Measurements from ENCODE around the gene PES1.

Gene PES1

DNA sequence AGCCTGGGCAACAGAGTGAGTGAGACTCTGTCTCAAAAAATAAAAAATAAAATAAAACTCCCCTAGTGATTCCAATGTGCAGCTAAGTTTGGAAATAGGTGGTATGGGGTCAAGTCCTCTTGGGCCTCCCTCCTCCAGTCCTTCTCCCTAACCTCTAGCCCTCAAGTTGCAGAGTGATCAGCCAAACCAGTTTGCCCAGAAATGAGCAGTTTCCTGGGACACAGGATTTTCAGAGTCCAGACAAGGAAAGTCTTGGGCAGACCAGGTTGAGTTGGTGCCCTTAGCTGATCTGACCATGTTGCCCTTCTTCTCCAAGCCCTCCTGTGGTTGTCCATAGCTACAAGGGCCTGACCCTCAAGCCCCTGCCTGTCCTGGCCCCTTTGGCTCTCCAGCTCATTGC is 23.2 kb upstream of the PES1 start:
- H3K4me3 ChIP-seq (ENCODE audit: low read depth, low read length): no peak overlapping the region
- DNase-seq (ENCODE audit: low read depth): no peak
- TF ChIP-seq, protein P1, sequence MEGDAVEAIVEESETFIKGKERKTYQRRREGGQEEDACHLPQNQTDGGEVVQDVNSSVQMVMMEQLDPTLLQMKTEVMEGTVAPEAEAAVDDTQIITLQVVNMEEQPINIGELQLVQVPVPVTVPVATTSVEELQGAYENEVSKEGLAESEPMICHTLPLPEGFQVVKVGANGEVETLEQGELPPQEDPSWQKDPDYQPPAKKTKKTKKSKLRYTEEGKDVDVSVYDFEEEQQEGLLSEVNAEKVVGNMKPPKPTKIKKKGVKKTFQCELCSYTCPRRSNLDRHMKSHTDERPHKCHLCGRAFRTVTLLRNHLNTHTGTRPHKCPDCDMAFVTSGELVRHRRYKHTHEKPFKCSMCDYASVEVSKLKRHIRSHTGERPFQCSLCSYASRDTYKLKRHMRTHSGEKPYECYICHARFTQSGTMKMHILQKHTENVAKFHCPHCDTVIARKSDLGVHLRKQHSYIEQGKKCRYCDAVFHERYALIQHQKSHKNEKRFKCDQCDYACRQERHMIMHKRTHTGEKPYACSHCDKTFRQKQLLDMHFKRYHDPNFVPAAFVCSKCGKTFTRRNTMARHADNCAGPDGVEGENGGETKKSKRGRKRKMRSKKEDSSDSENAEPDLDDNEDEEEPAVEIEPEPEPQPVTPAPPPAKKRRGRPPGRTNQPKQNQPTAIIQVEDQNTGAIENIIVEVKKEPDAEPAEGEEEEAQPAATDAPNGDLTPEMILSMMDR (conservative IDR thresholded peaks at IDR 0.05; ENCODE audit: low read depth, low read length): no peak

DNA sequence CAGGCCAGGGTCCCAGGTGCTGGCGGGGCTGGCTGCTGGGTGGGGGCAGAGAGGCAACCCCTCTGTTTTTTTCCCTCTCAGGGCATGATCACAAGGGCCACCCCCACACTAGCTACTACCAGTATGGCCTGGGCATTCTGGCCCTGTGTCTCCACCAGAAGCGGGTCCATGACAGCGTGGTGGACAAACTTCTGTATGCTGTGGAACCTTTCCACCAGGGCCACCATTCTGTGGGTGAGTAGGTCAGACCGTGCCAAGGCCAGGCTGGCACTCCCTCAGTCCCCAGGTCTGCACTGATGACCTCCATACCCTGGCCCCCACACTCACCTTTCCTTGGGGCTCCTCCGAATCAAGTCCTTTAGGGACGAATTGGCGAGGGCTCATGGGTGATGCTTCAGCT is 22.6 kb upstream of the PES1 start:
- TF ChIP-seq, protein P1 (conservative IDR thresholded peaks at IDR 0.05; ENCODE audit: low read depth, low read length): no peak
- DNase-seq (ENCODE audit: low read depth): no peak
- H3K4me3 ChIP-seq (ENCODE audit: low read depth, low read length): no peak overlapping the region

DNA sequence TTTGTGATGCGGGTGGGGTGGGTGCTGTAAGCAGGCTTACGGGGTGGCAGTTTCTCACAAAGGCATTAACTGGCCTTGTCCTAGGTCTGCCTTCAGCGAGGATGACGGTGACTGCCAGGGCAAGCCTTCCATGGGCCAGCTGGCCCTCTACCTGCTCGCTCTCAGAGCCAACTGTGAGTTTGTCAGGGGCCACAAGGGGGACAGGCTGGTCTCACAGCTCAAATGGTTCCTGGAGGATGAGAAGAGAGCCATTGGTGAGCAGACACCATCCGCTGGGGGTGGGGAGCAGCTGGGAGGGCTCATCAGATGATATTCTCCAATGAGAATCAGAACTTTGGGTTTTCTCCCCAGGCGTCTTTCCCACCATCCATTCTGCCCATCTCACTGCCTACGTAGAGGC is 21.1 kb upstream of the PES1 start:
- no peak for DNase-seq (ENCODE audit: low read depth)
- TF ChIP-seq, protein P1 (conservative IDR thresholded peaks at IDR 0.05; ENCODE audit: low read depth, low read length): no peak
- no peak overlapping the region for H3K4me3 ChIP-seq (ENCODE audit: low read depth, low read length)

DNA sequence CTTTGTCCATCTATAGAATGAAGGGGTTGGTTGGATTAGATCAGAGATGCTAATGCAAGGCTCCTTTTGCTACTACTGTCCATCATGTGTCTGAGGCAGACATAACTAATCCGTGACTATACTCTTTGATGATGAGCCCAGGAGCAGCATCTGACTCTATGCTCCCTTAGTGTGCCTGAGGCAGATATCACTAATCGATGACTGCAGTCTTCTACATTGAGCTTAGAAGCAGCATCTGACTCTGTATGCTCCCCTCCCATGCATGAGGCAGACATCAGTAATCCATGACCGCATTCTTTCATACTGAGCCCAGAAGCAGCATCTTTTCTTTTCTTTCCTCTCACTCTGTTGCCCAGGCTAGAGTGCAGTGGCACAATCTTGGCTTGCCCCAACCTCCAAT is 19.5 kb upstream of the PES1 start:
- TF ChIP-seq, protein P1 (conservative IDR thresholded peaks at IDR 0.05; ENCODE audit: low read depth, low read length): no peak
- no peak overlapping the region for H3K4me3 ChIP-seq (ENCODE audit: low read depth, low read length)
- no peak for DNase-seq (ENCODE audit: low read depth)

DNA sequence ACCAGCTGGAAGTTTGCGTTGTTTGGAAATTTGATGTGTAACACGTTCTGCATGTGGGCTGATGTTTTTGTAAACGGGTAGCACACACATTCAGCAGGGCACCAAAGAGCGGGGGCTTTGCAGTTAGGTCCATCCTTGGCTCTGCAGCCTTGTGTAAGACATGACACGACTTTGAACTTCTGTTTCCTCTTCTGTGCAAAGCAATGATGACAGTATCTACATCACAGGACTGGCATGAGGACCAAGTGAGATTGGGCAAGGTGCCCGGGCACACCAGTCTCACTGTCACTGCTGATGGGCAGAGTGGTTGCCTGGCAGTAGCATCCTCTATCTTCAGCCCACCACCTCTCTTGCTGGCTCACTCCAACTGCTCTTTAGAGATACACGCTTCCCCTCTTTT is 18.6 kb upstream of the PES1 start:
- no peak overlapping the region for H3K4me3 ChIP-seq (ENCODE audit: low read depth, low read length)
- no peak for DNase-seq (ENCODE audit: low read depth)
- TF ChIP-seq, protein P1 (conservative IDR thresholded peaks at IDR 0.05; ENCODE audit: low read depth, low read length): no peak

DNA sequence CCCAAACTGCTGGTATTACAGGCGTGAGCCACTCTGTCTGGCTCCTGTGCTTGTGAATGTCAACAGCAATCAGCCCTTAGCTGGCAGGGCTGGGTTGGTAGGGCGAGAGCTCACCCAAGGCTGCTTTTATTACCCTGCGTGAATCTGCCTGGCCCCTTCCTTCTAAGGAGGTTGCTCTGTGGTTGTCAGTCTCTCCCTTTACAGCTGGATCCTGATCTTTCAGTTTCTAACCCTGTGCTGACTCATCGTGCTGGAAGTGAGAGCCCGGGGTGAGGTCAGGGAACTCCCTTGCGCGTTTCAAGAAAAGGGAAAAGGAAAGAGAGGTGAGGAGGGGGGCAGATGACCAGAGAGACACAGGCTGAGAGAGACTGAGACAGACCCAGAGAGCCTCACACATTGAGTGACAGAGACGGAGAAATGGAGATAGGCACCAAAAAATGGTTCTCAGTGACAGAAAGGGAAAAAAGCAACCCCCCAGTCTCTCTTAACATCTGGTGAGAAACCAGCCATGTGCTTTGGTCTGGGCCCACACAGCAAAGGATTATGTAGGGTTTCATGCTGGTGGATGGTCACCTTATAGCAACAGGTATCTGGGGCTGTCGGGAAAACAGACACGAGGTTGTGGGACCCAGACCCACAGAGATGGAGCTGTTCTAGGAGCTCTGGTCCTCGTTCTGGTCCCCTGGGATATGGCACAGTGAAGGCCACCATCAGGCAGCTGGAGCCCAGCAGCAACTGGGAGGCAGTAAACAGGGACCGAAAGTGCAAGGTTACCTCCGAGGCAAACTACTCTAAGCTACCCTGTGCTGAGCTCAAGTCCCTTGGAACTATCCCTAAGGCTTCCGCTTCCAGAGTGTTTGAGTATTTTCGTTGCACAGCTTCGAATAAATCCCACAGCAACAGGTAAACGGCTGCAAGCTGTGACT is 17.8 kb upstream of the PES1 start:
- TF ChIP-seq, protein P1 (conservative IDR thresholded peaks at IDR 0.05; ENCODE audit: low read depth, low read length): no peak
- no peak overlapping the region for H3K4me3 ChIP-seq (ENCODE audit: low read depth, low read length)
- peak; percentile 91 for DNase-seq (ENCODE audit: low read depth)

DNA sequence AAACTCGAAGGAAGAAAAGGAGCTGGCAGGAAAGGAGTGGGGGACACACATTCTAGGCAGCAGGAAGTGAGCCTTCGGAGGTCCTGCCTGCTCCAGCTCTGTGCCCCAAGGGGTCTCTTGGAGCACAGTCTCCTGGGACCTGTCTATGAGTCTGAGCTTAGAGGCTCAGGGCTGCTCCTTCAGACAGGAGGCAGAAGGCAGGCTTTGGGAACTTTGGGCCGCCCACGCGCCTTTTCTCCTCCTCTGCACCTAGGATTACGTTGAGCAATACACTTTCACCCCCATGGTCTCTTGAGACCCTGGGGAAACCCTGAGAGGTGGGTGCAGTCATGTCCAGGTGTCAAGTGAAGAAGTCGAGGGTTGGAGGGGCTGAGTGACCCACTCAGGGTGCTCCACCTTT is 16.2 kb upstream of the PES1 start:
- DNase-seq (ENCODE audit: low read depth): no peak
- H3K4me3 ChIP-seq (ENCODE audit: low read depth, low read length): peak overlapping the region; percentile 68
- TF ChIP-seq, protein P1 (conservative IDR thresholded peaks at IDR 0.05; ENCODE audit: low read depth, low read length): no peak

All from choroid plexus epithelial cell (primary cell).